SU-DHL-6 (cell line): Measurements from ENCODE around the gene GNG7.

ENCODE experiments used
- EZH2phosphoT487 ChIP-seq: fragments of 200-600 bp; sonication (generic), shearing (Covaris generic); conservative IDR thresholded peaks from 2 replicates; pipeline ENCODE4 v1.6.1; 2018; ENCODE audit warnings: mild to moderate bottlenecking, antibody characterized with exemption, low read length, moderate library complexity, mixed read lengths
- TF ChIP-seq, protein P1 (sequence below): fragments of 200-600 bp; sonication (generic); IDR thresholded peaks from one replicate; pipeline ENCODE4 v1.5.1; 2017; ENCODE audit warnings: antibody characterized with exemption, mild to moderate bottlenecking, low read length, moderate library complexity; ENCODE audit not compliant: insufficient read depth, poor library complexity, severe bottlenecking

DNA sequence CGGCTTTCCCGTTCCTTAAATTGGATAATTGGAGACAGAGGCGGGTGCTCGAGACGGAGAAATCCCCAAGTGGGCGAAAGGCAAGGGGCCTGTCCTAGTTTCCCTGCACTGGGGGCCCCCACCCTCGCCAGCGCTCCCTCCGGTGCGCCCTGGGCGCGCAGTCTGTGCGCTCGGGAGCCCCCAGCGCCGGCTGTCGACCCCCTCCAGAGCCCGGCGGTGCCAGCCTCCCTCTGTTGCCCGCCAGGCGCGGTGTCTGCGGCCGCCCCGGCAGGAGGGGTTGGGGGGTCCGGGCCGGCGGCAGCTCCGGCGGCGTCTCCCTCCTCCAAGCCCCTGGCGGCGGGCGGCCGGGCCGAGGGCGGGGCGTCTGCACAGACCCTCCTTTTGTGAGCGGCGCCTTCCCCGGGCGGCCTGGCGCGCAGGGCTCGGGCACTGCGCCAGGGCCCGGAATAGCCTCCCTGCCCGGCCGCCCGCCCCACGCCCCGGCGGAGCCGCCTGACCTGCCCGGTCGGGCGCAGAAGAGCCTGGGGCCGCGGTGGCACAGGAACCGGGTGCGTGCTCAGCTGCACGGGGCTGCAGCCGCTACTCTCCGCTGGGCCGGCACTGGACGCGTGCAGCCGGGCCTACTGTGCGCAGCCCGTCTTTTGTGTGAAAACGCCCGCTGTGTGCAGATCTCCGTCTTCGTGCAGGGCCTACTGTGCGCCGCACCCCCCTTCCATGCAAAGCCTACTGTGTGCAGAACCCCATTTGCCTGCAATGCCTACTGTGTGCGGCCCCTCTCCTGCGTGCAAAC, 213.4 kb downstream of the GNG7 start:
- TF ChIP-seq, protein P1, sequence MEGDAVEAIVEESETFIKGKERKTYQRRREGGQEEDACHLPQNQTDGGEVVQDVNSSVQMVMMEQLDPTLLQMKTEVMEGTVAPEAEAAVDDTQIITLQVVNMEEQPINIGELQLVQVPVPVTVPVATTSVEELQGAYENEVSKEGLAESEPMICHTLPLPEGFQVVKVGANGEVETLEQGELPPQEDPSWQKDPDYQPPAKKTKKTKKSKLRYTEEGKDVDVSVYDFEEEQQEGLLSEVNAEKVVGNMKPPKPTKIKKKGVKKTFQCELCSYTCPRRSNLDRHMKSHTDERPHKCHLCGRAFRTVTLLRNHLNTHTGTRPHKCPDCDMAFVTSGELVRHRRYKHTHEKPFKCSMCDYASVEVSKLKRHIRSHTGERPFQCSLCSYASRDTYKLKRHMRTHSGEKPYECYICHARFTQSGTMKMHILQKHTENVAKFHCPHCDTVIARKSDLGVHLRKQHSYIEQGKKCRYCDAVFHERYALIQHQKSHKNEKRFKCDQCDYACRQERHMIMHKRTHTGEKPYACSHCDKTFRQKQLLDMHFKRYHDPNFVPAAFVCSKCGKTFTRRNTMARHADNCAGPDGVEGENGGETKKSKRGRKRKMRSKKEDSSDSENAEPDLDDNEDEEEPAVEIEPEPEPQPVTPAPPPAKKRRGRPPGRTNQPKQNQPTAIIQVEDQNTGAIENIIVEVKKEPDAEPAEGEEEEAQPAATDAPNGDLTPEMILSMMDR: no peak
- no peak for TF ChIP-seq EZH2phosphoT487
